HCT116 (cell line): ENCODE results near the gene PAPPA2. TPM values are rescaled to one million over a fixed set of nuclear protein-coding genes. Genes with fewer than 3 reads are reported as not detected.

ENCODE experiments used
- ATAC-seq: fragments of 200-7000 bp; cut with Tn5 transposase; 2 replicates; pipeline ENCODE4 v1.9.1; 2020; ENCODE audit warnings: mild to moderate bottlenecking, moderate library complexity
- BruUV-seq: library from RNA; stranded (reverse); fragments of 400-500 nt; replicated peaks from 2 replicates; lab custom pipeline; 2021; lab: Mats Ljungman, UMichigan
- CTCF ChIA-PET: fragments of 300-600 bp; sonication (Branson Sonifier 250); formaldehyde crosslinking; loops from one replicate; lab custom pipeline; 2021; ENCODE audit warnings: antibody characterized with exemption; lab: Charles Lee
- POLR2A ChIA-PET: fragments of 300-600, 350-600 bp; sonication (Branson Sonifier 250); formaldehyde crosslinking; loops from one replicate; lab custom pipeline; 2021; ENCODE audit warnings: antibody characterized with exemption; lab: Charles Lee
- RAD21 ChIA-PET, 2 experiments: fragments of 300-600 bp; sonication (Branson Sonifier 250); formaldehyde crosslinking; loops; one replicate each; lab custom pipeline; 2023; ENCODE audit warnings: low total read pairs in 2 of 2; ENCODE audit not compliant: uncharacterized antibody in 2 of 2, unreplicated experiment in 2 of 2, low non-redundant PET in 1 of 2; lab: Charles Lee
- DNase-seq: peaks from one replicate; pipeline ENCODE4 v3.0.0-alpha.2; 2010; ENCODE audit warnings: low read depth, low spot score
- H2AFZ ChIP-seq: fragments of 200-600 bp; shearing (Covaris generic), sonication (generic); 2 replicates; pipeline ENCODE4 v1.6.1; 2017; ENCODE audit warnings: low read depth, mixed run types, mixed read lengths, antibody characterized with exemption, low read length; ENCODE audit not compliant: poor library complexity, severe bottlenecking
- H3K27ac ChIP-seq: 2 replicates; pipeline ENCODE4 v1.5.1; 2012; ENCODE audit warnings: low read depth, low read length
- H3K27me3 ChIP-seq: fragments of 200-600 bp; sonication (generic); 2 replicates; pipeline ENCODE4 v1.6.1; 2016; ENCODE audit warnings: mixed run types, low read length, mixed read lengths; ENCODE audit not compliant: insufficient read depth
- H3K36me3 ChIP-seq, 2 experiments: fragments of 200-500 bp in 1 of 2; fragments of 200-600 bp in 1 of 2; sonication (Bioruptor generic) in 1 of 2; sonication (generic) in 1 of 2; 2 replicates each; pipeline versions ENCODE4 v1.5.1 to v1.6.1; 2014 to 2016; ENCODE audit warnings: low read length in 2 of 2, inconsistent platforms in 1 of 2, mixed read lengths in 1 of 2, mixed run types in 1 of 2; ENCODE audit not compliant: insufficient read depth in 2 of 2, control insufficient read depth in 1 of 2
- H3K4me1 ChIP-seq, 2 experiments: fragments of 200-600 bp in 1 of 2; sonication (generic) in 1 of 2; 2 replicates each; pipeline versions ENCODE4 v1.5.1 to v1.6.1; 2012 to 2017; ENCODE audit warnings: low read length in 2 of 2, inconsistent platforms in 1 of 2, mild to moderate bottlenecking in 1 of 2, mixed read lengths in 1 of 2, mixed run types in 1 of 2, moderate library complexity in 1 of 2; ENCODE audit not compliant: insufficient read depth in 2 of 2, control insufficient read depth in 1 of 2
- H3K4me2 ChIP-seq: fragments of 200-600 bp; sonication (generic); 2 replicates; pipeline ENCODE4 v1.6.1; 2017; ENCODE audit warnings: mixed run types, low read length, mixed read lengths
- H3K4me3 ChIP-seq, 2 experiments: fragments of 200-600 bp in 1 of 2; sonication (generic) in 1 of 2; replicated peaks in 1 of 2; 2 replicates each; pipeline ENCODE4 v1.5.1; 2011 to 2016; ENCODE audit warnings: low read length in 2 of 2, control low read depth in 1 of 2, low read depth in 1 of 2, mild to moderate bottlenecking in 1 of 2, mixed read lengths in 1 of 2, mixed run types in 1 of 2
- H3K79me2 ChIP-seq: fragments of 200-600 bp; sonication (generic); 2 replicates; pipeline ENCODE4 v1.6.1; 2017; ENCODE audit warnings: mild to moderate bottlenecking, mixed run types, low read length, moderate library complexity, mixed read lengths; ENCODE audit not compliant: insufficient read depth
- H3K9ac ChIP-seq: fragments of 200-600 bp; sonication (generic); 2 replicates; pipeline ENCODE4 v1.6.1; 2016; ENCODE audit warnings: low read length, mixed read lengths
- H3K9me2 ChIP-seq: fragments of 200-600 bp; sonication (generic), shearing (Covaris generic); 2 replicates; pipeline ENCODE4 v1.6.1; 2017; ENCODE audit warnings: mixed run types, mild to moderate bottlenecking, moderate library complexity; ENCODE audit not compliant: insufficient read depth
- H3K9me3 ChIP-seq, 2 experiments: fragments of 200-500 bp in 1 of 2; fragments of 200-600 bp in 1 of 2; sonication (Bioruptor generic) in 1 of 2; sonication (generic) in 1 of 2; 2 replicates each; pipeline ENCODE4 v1.6.1; 2014 to 2017; ENCODE audit warnings: low read length in 2 of 2, mixed read lengths in 2 of 2, inconsistent platforms in 1 of 2, low read depth in 1 of 2, mild to moderate bottlenecking in 1 of 2, mixed run types in 1 of 2, moderate library complexity in 1 of 2; ENCODE audit not compliant: control insufficient read depth in 1 of 2, insufficient read depth in 1 of 2
- H4K20me1 ChIP-seq: fragments of 200-600 bp; sonication (generic), shearing (Covaris generic); 2 replicates; pipeline ENCODE4 v1.6.1; 2017; ENCODE audit warnings: mixed run types, mild to moderate bottlenecking, moderate library complexity; ENCODE audit not compliant: insufficient read depth
- CBX3 ChIP-seq: IDR thresholded peaks from 2 replicates; pipeline ENCODE4 v1.6.1; 2012; ENCODE audit warnings: low read depth
- EGR1 ChIP-seq: IDR thresholded peaks from 2 replicates; pipeline ENCODE4 v1.6.1; 2012; ENCODE audit warnings: low read depth
- EZH2 ChIP-seq: fragments of 200-600 bp; sonication (generic); IDR thresholded peaks from 2 replicates; pipeline ENCODE4 v1.6.1; 2017; ENCODE audit warnings: antibody characterized with exemption, mixed run types
- EZH2phosphoT487 ChIP-seq: fragments of 200-600 bp; IDR thresholded peaks from 2 replicates; pipeline ENCODE4 v1.6.1; 2018; ENCODE audit warnings: antibody characterized with exemption, borderline replicate concordance
- FOSL1 ChIP-seq: IDR thresholded peaks from 2 replicates; pipeline ENCODE4 v1.6.1; 2012; ENCODE audit warnings: low read depth
- JUND ChIP-seq: IDR thresholded peaks from 2 replicates; pipeline ENCODE4 v1.6.1; 2012
- POLR2A ChIP-seq: IDR thresholded peaks from 2 replicates; pipeline ENCODE4 v1.7.0; 2011; ENCODE audit warnings: borderline replicate concordance; ENCODE audit not compliant: insufficient read depth, insufficient read length; ENCODE audit errors: extremely low read depth
- RAD21 ChIP-seq: IDR thresholded peaks from 2 replicates; pipeline ENCODE4 v1.6.1; 2012; ENCODE audit warnings: low read depth, mild to moderate bottlenecking
- YY1 ChIP-seq: IDR thresholded peaks from 2 replicates; pipeline ENCODE4 v1.6.1; 2011; ENCODE audit warnings: low read length, low read depth, moderate library complexity, mild to moderate bottlenecking; ENCODE audit not compliant: insufficient replicate concordance; ENCODE audit errors: extremely low read depth
- ZNF274 ChIP-seq: fragments of 200-500 bp; sonication (Bioruptor generic); IDR thresholded peaks from 2 replicates; pipeline ENCODE4 v1.6.1; 2014; ENCODE audit warnings: mild to moderate bottlenecking, low read depth, low read length, inconsistent platforms
- intact Hi-C: fragments of 100-400 bp; cut with micrococcal nuclease; formaldehyde crosslinking; loops from 2 replicates; pipeline ENCODE4 v1.10.0; 2022
- total RNA-seq: library from RNA; stranded (reverse); gene quantifications from one replicate; pipeline ENCODE4 v1.2.1, GENCODE V29; 2021; ENCODE audit not compliant: unreplicated experiment

Gene PAPPA2
- total RNA-seq, 1 experiment from 2014 or later: not detected

DNA sequence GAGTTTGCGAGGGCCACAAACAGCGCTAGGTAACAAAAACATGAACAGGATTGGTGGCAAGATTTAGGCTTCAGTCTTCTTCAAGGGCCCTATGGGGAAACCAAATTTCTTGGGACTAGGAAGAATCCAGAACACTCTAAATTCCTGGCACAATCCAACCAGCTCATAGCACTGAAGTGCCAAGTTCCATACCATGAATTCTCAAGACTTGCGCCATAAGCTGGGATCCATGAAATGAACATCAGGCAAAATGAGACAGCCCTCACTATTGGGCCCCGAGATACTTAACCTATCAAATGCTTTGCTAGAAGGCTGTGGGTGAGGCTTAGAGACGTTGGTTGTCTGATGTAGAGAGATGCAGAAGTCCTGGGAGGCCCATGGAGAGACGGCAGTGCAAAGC lies 322.1 kb downstream of the PAPPA2 start:
- no peaks in the 10 kb centered on the region for H3K4me1 ChIP-seq
- TF ChIP-seq FOSL1 (no peak), CBX3 (no peak)
- TF ChIP-seq, all 23 proteins: peak for 0
- RAD21 ChIA-PET: no interaction called here
- no peak overlapping the region for H2AFZ ChIP-seq
- no peaks in the 10 kb centered on the region for H3K9me2 ChIP-seq
- no TSS peak for BruUV-seq
- H3K9me3 ChIP-seq: no peaks in the 10 kb centered on the region
- intact Hi-C loops: no loop called here
- DNase-seq: no peak
- POLR2A ChIA-PET: no interaction called here
- CTCF ChIA-PET: no interaction called here
- no peaks in the 10 kb centered on the region for H3K36me3 ChIP-seq
- H3K9ac ChIP-seq: no peak overlapping the region
- H4K20me1 ChIP-seq: no peaks in the 10 kb centered on the region
- peaks cover under 1% of the 10 kb centered on the region; the same call in 1 of the 2 replicates for H3K27me3 ChIP-seq
- no peak overlapping the region for H3K4me3 ChIP-seq
- no peak overlapping the region for H3K4me2 ChIP-seq
- no peak for ATAC-seq
- H3K79me2 ChIP-seq: no peaks in the 10 kb centered on the region
- no peak overlapping the region for H3K27ac ChIP-seq

DNA sequence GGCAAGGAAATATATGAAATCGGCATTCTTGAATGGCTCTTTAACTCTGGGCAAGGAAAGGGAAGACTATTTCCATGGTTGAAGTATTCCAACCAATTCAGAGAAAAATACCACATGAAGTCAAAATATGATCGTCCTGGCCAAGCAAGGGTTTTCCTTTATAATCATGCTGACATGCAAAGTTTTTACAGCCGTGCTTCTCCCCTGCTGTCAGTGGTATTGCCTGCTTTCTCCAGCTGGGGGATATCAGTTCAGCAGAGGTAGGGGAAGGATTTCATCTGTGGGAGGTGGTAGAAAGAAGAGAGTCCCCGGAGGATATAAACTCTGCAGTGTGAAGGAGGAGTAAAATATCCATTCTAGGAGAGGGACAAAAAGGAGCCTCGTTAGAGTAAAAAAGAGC lies 322.8 kb downstream of the PAPPA2 start:
- H3K79me2 ChIP-seq: no peaks in the 10 kb centered on the region
- no TSS peak for BruUV-seq
- H3K9me3 ChIP-seq: no peaks in the 10 kb centered on the region
- POLR2A ChIA-PET: no interaction called here
- no peaks in the 10 kb centered on the region for H3K4me1 ChIP-seq
- H3K36me3 ChIP-seq: no peaks in the 10 kb centered on the region
- no peak for ATAC-seq
- no peak for DNase-seq
- H3K27ac ChIP-seq: no peak overlapping the region
- RAD21 ChIA-PET: no interaction called here
- H3K27me3 ChIP-seq: peaks cover 4% of the 10 kb centered on the region; the same call in 1 of the 2 replicates
- H3K9ac ChIP-seq: no peak overlapping the region
- no peaks in the 10 kb centered on the region for H4K20me1 ChIP-seq
- H3K4me2 ChIP-seq: no peak overlapping the region
- TF ChIP-seq JUND: no peak
- TF ChIP-seq EGR1: no peak
- CTCF ChIA-PET: no interaction called here
- H2AFZ ChIP-seq: no peak overlapping the region
- intact Hi-C loops: no loop called here
- H3K9me2 ChIP-seq: no peaks in the 10 kb centered on the region
- no peak overlapping the region for H3K4me3 ChIP-seq

DNA sequence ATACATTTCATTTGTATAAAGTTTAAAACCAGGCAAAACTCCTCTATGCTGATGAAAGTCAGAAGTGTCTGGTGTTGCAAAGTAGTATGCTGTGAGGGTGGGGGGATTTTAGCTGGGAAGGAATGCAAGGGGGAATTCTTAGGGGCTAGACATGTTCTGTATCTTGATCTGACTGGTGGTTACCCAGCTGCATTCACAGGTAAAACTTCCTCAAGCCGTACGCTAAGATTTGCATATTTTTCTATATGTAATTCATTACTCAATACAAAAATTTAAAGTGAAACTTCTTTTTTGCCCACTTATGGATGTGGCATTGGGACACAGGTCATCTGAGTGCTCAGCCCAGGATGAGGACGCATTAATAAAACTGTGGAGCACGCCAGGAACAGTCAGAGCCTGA lies 323.3 kb downstream of the PAPPA2 start:
- DNase-seq (no peak), ATAC-seq (no peak)
- Histone ChIP-seq H3K4me3 (no peak overlapping the region), H3K36me3 (no peaks in the 10 kb centered on the region), H3K79me2 (no peaks in the 10 kb centered on the region), H3K4me2 (no peak overlapping the region), H3K9me2 (no peaks in the 10 kb centered on the region), H3K27me3 (peaks cover 4% of the 10 kb centered on the region; the same call in 1 of the 2 replicates), H3K9ac (no peak overlapping the region), H3K9me3 (no peaks in the 10 kb centered on the region), H3K27ac (no peak overlapping the region), H3K4me1 (no peaks in the 10 kb centered on the region), H2AFZ (no peak overlapping the region), H4K20me1 (no peaks in the 10 kb centered on the region)
- ChIA-PET RAD21 (no interaction called here), CTCF (no interaction called here), POLR2A (no interaction called here)
- intact Hi-C loops: no loop called here
- TF ChIP-seq EZH2phosphoT487: no peak
- no peak for TF ChIP-seq RAD21
- TF ChIP-seq EZH2: no peak
- no peak for TF ChIP-seq YY1
- TF ChIP-seq JUND: no peak
- TF ChIP-seq EGR1: no peak
- no peak for TF ChIP-seq POLR2A
- TF ChIP-seq ZNF274: no peak
- BruUV-seq: no TSS peak
